Immature natural killer cell (primary cell): ENCODE measurements around the gene TMEM60. TPM values are rescaled to one million over a fixed set of nuclear protein-coding genes. Genes with fewer than 3 reads are reported as not detected.
"Not testable (repeated sequence)": the region's sequence is repeated elsewhere in the genome, so short reads cannot be mapped to it uniquely, and the experiment has no call there.

ENCODE experiments used
- DNase-seq, 3 donors: peaks; one replicate each; pipeline ENCODE4 v3.0.0; 2022; ENCODE audit warnings: mixed read lengths in 1 of 3
- H3K27ac Mint-ChIP-seq, 6 donors: one replicate each; pipeline ENCODE4 v1.8.0; 2020; ENCODE audit warnings: mixed read lengths in 6 of 6, mild to moderate bottlenecking in 5 of 6, inconsistent platforms in 4 of 6, moderate library complexity in 3 of 6
- H3K27me3 Mint-ChIP-seq, 3 donors: one replicate each; pipeline ENCODE4 v1.8.0; 2020 to 2021; ENCODE audit warnings: low read depth in 3 of 3, mild to moderate bottlenecking in 3 of 3, mixed read lengths in 3 of 3, moderate library complexity in 3 of 3, inconsistent platforms in 1 of 3
- H3K36me3 Mint-ChIP-seq, 3 donors: one replicate each; pipeline ENCODE4 v1.8.0; 2020; ENCODE audit warnings: mixed read lengths in 3 of 3, inconsistent platforms in 2 of 3, mild to moderate bottlenecking in 2 of 3
- H3K4me1 Mint-ChIP-seq, 2 donors: one replicate each; pipeline ENCODE4 v1.8.0; 2020; ENCODE audit warnings: inconsistent platforms in 2 of 2, mild to moderate bottlenecking in 2 of 2, mixed read lengths in 2 of 2, moderate library complexity in 1 of 2
- H3K4me3 Mint-ChIP-seq, 5 donors: one replicate each; pipeline ENCODE4 v1.8.0; 2020; ENCODE audit warnings: mild to moderate bottlenecking in 5 of 5, mixed read lengths in 5 of 5, inconsistent platforms in 3 of 5, moderate library complexity in 3 of 5
- H3K9me3 Mint-ChIP-seq, 6 donors: one replicate each; pipeline ENCODE4 v1.8.0; 2020; ENCODE audit warnings: mild to moderate bottlenecking in 6 of 6, mixed read lengths in 6 of 6, inconsistent platforms in 4 of 6, moderate library complexity in 3 of 6
- polyA plus RNA-seq, 3 donors: library from polyadenylated mRNA; unstranded; fragments of 300-500 nt; fragmentation: Illumina TruSeq; gene quantifications; one replicate each; pipeline ENCODE4 v1.2.3, GENCODE V29; 2021

TMEM60 gene
- polyA plus RNA-seq, 3 donors from 2014 or later = 7.9 to 22.6 (median 11.0) TPM

- Mint-ChIP-seq H3K4me1 (peaks cover 80 to 83% of the 10 kb centered on the region in 2 donors), H3K9me3 (no peaks in the 10 kb centered on the region), H3K36me3 (peaks cover 0 to 3% (median 0%) of the 10 kb centered on the region in 3 donors), H3K27me3 (peaks cover 3 to 13% (median 9%) of the 10 kb centered on the region in 3 donors), H3K27ac (no peak overlapping the region), H3K4me3 (peak overlapping the region in 2 of 5 donors; percentile 91 to 97)
- DNase-seq = no peak
These were observed 2.5 kb upstream of the TMEM60 start for GRCh38 chr7:77800730-77801129.

GRCh38 chr7:77800158-77800557 is 1.9 kb upstream of the TMEM60 start:
- peak overlapping the region; percentile 91 to 99 (median 93) for H3K4me3 Mint-ChIP-seq
- no peak for DNase-seq
- peaks cover 3 to 13% (median 9%) of the 10 kb centered on the region in 3 donors for H3K27me3 Mint-ChIP-seq
- H3K36me3 Mint-ChIP-seq = no peaks in the 10 kb centered on the region
- no peaks in the 10 kb centered on the region for H3K9me3 Mint-ChIP-seq
- H3K4me1 Mint-ChIP-seq = peaks cover 75 to 87% of the 10 kb centered on the region in 2 donors
- peak overlapping the region in 5 of 6 donors; percentile 8 to 82 (median 63) for H3K27ac Mint-ChIP-seq

GRCh38 chr7:77799078-77799964 is 1.1 kb upstream of the TMEM60 start:
- Mint-ChIP-seq H3K4me3 (peak overlapping the region; percentile 91 to 99 (median 93)), H3K4me1 (peaks cover 74 to 88% of the 10 kb centered on the region in 2 donors), H3K27me3 (peaks cover 6 to 13% (median 9%) of the 10 kb centered on the region in 3 donors), H3K9me3 (no peaks in the 10 kb centered on the region), H3K27ac (peak overlapping the region; percentile 89 to 95 (median 94)), H3K36me3 (no peaks in the 10 kb centered on the region)
- DNase-seq = peak; percentile 6 to 24 (median 16)

GRCh38 chr7:77797734-77798393 is 370 bp downstream of the TMEM60 start:
- Mint-ChIP-seq H3K27ac (peak overlapping the region; percentile 89 to 95 (median 94)), H3K9me3 (no peaks in the 10 kb centered on the region)

GRCh38 chr7:77796960-77797359 is 1.3 kb downstream of the TMEM60 start:
- Mint-ChIP-seq H3K4me1 (peaks cover 54 to 72% of the 10 kb centered on the region in 2 donors), H3K36me3 (no peaks in the 10 kb centered on the region), H3K27ac (peak overlapping the region; percentile 89 to 95 (median 94)), H3K9me3 (no peaks in the 10 kb centered on the region), H3K4me3 (peak overlapping the region; percentile 91 to 99 (median 93)), H3K27me3 (peaks cover 6 to 13% (median 9%) of the 10 kb centered on the region in 3 donors)
- no peak for DNase-seq

More at GRCh38 chr7:77797734-77798393, 370 bp downstream of the TMEM60 start:
- Mint-ChIP-seq H3K36me3 (no peaks in the 10 kb centered on the region), H3K4me3 (peak overlapping the region; percentile 91 to 99 (median 93)), H3K27me3 (peaks cover 6 to 13% (median 9%) of the 10 kb centered on the region in 3 donors), H3K4me1 (peaks cover 62 to 81% of the 10 kb centered on the region in 2 donors)
- DNase-seq = no peak

- Mint-ChIP-seq H3K36me3 (peaks cover 0 to 3% (median 0%) of the 10 kb centered on the region in 3 donors), H3K4me3 (peak overlapping the region in 4 of 5 donors; percentile 52 to 93 (median 81)), H3K9me3 (no peaks in the 10 kb centered on the region), H3K4me1 (peaks cover 49 to 67% of the 10 kb centered on the region in 2 donors), H3K27ac (peak overlapping the region in 4 of 6 donors; percentile 14 to 89 (median 45)), H3K27me3 (peaks cover 6 to 13% (median 9%) of the 10 kb centered on the region in 3 donors)
- DNase-seq = no peak
These were observed 2.1 kb downstream of the TMEM60 start for GRCh38 chr7:77796109-77796508.

GRCh38 chr7:77794000-77794399 is 4.2 kb downstream of the TMEM60 start:
- H3K4me1 Mint-ChIP-seq = peaks cover 33 to 47% of the 10 kb centered on the region in 2 donors
- H3K4me3 Mint-ChIP-seq = no peak overlapping the region
- peak overlapping the region in 1 of 6 donors; percentile 62 for H3K27ac Mint-ChIP-seq
- peaks cover 6 to 13% (median 9%) of the 10 kb centered on the region in 3 donors for H3K27me3 Mint-ChIP-seq
- H3K9me3 Mint-ChIP-seq = no peaks in the 10 kb centered on the region
- DNase-seq = no peak
- H3K36me3 Mint-ChIP-seq = peaks cover 0 to 3% (median 0%) of the 10 kb centered on the region in 3 donors

GRCh38 chr7:77791956-77792355 is 6.3 kb downstream of the TMEM60 start:
- peaks cover 0 to 5% (median 1%) of the 10 kb centered on the region in 3 donors for H3K27me3 Mint-ChIP-seq
- H3K4me1 Mint-ChIP-seq = peaks cover 17 to 30% of the 10 kb centered on the region in 2 donors
- no peak overlapping the region for H3K4me3 Mint-ChIP-seq
- no peak for DNase-seq
- H3K27ac Mint-ChIP-seq = peak overlapping the region in 1 of 6 donors; percentile 35
- peaks cover 0 to 3% (median 0%) of the 10 kb centered on the region in 3 donors for H3K36me3 Mint-ChIP-seq
- no peaks in the 10 kb centered on the region for H3K9me3 Mint-ChIP-seq

GRCh38 chr7:77791336-77791735 is 6.9 kb downstream of the TMEM60 start:
- peaks cover 0 to 5% (median under 1%) of the 10 kb centered on the region in 3 donors for H3K27me3 Mint-ChIP-seq
- H3K9me3 Mint-ChIP-seq = no peaks in the 10 kb centered on the region
- H3K4me1 Mint-ChIP-seq = peaks cover 10 to 24% of the 10 kb centered on the region in 2 donors
- H3K4me3 Mint-ChIP-seq = no peak overlapping the region
- no peak for DNase-seq
- no peak overlapping the region for H3K27ac Mint-ChIP-seq
- peaks cover 0 to 3% (median under 1%) of the 10 kb centered on the region in 3 donors for H3K36me3 Mint-ChIP-seq

GRCh38 chr7:77788327-77788902 is 9.8 kb downstream of the TMEM60 start:
- Mint-ChIP-seq H3K4me3 (no peak overlapping the region), H3K4me1 (peaks cover 1 to 11% of the 10 kb centered on the region in 2 donors), H3K27me3 (peaks cover 0 to 2% (median 2%) of the 10 kb centered on the region in 3 donors), H3K9me3 (no peaks in the 10 kb centered on the region), H3K36me3 (peaks cover 11 to 19% (median 13%) of the 10 kb centered on the region in 3 donors), H3K27ac (no peak overlapping the region)
- DNase-seq = no peak

- H3K4me1 Mint-ChIP-seq = peaks cover 1 to 15% of the 10 kb centered on the region in 2 donors
- peaks cover 0 to 2% (median 2%) of the 10 kb centered on the region in 3 donors for H3K27me3 Mint-ChIP-seq
- H3K9me3 Mint-ChIP-seq = no peaks in the 10 kb centered on the region
These were observed 11.5 kb downstream of the TMEM60 start for GRCh38 chr7:77786741-77787140.

GRCh38 chr7:77786018-77786417 is 12.2 kb downstream of the TMEM60 start:
- Mint-ChIP-seq H3K9me3 (no peaks in the 10 kb centered on the region), H3K4me3 (no peak overlapping the region), H3K4me1 (peaks cover 0 to 18% of the 10 kb centered on the region in 2 donors), H3K27ac (peak overlapping the region in 1 of 6 donors; percentile 11), H3K27me3 (peaks cover 0 to 2% (median 2%) of the 10 kb centered on the region in 3 donors), H3K36me3 (peaks cover 10 to 27% (median 16%) of the 10 kb centered on the region in 3 donors)
- DNase-seq = no peak

More at GRCh38 chr7:77786741-77787140, 11.5 kb downstream of the TMEM60 start:
- Mint-ChIP-seq H3K4me3 (no peak overlapping the region), H3K36me3 (peaks cover 13 to 24% (median 16%) of the 10 kb centered on the region in 3 donors), H3K27ac (peak overlapping the region in 1 of 6 donors; percentile 45)
- no peak for DNase-seq

- not testable (repeated sequence) for H3K27me3 Mint-ChIP-seq, H3K4me3 Mint-ChIP-seq, DNase-seq, H3K9me3 Mint-ChIP-seq
- H3K36me3 Mint-ChIP-seq = peaks cover 10 to 32% (median 16%) of the 10 kb centered on the region in 3 donors
- H3K27ac Mint-ChIP-seq = peak overlapping the region in 1 of 6 donors; percentile 73
- peaks cover 5 to 28% of the 10 kb centered on the region in 2 donors for H3K4me1 Mint-ChIP-seq
These were observed 13.8 kb downstream of the TMEM60 start for GRCh38 chr7:77784426-77784825.
